Suprapubic skin (tissue), 3 donors: Measurements from ENCODE around the gene SLC25A42.

Source experiments
- CTCF ChIP-seq, 2 donors: fragments of 200-600 bp in 1 of 2; fragments of 450-650 bp in 1 of 2; sonication (generic) in 1 of 2; IDR thresholded peaks; one replicate each; pipeline ENCODE4 v1.5.1; 2016 to 2019; ENCODE audit warnings: antibody characterized with exemption in 2 of 2, mild to moderate bottlenecking in 1 of 2, moderate library complexity in 1 of 2
- EP300 ChIP-seq: sonication (generic); formaldehyde crosslinking; IDR thresholded peaks from one replicate; pipeline ENCODE4 v1.6.1; 2017; ENCODE audit warnings: antibody characterized with exemption
- POLR2A ChIP-seq, 2 donors: fragments of 450-650 bp; IDR thresholded peaks; one replicate each; pipeline ENCODE4 v1.6.1; 2017; ENCODE audit warnings: antibody characterized with exemption in 2 of 2, mild to moderate bottlenecking in 2 of 2, moderate library complexity in 2 of 2

GRCh38 chr19:19079571-19079970 is 15.8 kb downstream of the SLC25A42 start:
- no peak for TF ChIP-seq CTCF (IDR thresholded peaks at IDR 0.05)
- TF ChIP-seq POLR2A (IDR thresholded peaks at IDR 0.05), result no peak
- TF ChIP-seq EP300, result no peak
